ENCODE measurements around the gene SLCO3A1.

- TF ChIP-seq CTCF (conservative IDR thresholded peaks at IDR 0.05) = no peak
- TF ChIP-seq EZH2 (IDR thresholded peaks at IDR 0.05; ENCODE audit: low read depth) = no peak
Observed at GRCh38 chr15:92149029-92149428, 295.5 kb downstream of the SLCO3A1 start.

Data from PC-9 (cell line).